Subcutaneous adipose tissue (tissue), 4 donors: ENCODE measurements around the gene P4HTM. TPM values are rescaled to one million over a fixed set of nuclear protein-coding genes. Genes with fewer than 3 reads are reported as not detected.

Experiments used
- CTCF ChIP-seq: fragments of 450-650 bp; IDR thresholded peaks from one replicate; pipeline ENCODE4 v1.5.1; 2016; ENCODE audit warnings: low read depth, mild to moderate bottlenecking, control low read depth, antibody characterized with exemption, moderate library complexity
- total RNA-seq, 4 donors: library from RNA; depleted of rRNA; stranded (reverse); fragments of >200 nt; gene quantifications; one replicate each; pipeline ENCODE4 v1.1.0, GENCODE V29; 2016

P4HTM gene
- total RNA-seq, 4 donors from 2014 or later, result 15.3 to 30.6 (median 26.0) TPM

GRCh38 chr3:49017971-49018706 lies 28.1 kb downstream of the P4HTM start, which contains the start of gene DALRD3:
TSS of gene DALRD3 (minus strand) at chr3:49018580. CDS start at chr3:49018564, 16 bp downstream.
- TF ChIP-seq CTCF, result no peak

- no peak for TF ChIP-seq CTCF
Observed at GRCh38 chr3:49018707-49019006, 28.6 kb downstream of the P4HTM start.

GRCh38 chr3:49019941-49020329 lies 29.9 kb downstream of the P4HTM start:
- no peak for TF ChIP-seq CTCF

- TF ChIP-seq CTCF, result no peak
Observed at GRCh38 chr3:49020330-49021212, 30.5 kb downstream of the P4HTM start.

- TF ChIP-seq CTCF, result no peak
Observed at GRCh38 chr3:49021213-49021812, 31.3 kb downstream of the P4HTM start.

GRCh38 chr3:49021813-49022687 lies 32.0 kb downstream of the P4HTM start, which contains the start of gene NDUFAF3:
TSS of gene NDUFAF3 (plus strand) at chr3:49022121. CDS start at chr3:49022145, 24 bp downstream.
- no peak for TF ChIP-seq CTCF
